SK-N-SH (cell line): ENCODE data around the gene ADAMTSL1. TPM values are rescaled to one million over a fixed set of nuclear protein-coding genes. Genes with fewer than 3 reads are reported as not detected.

Experiments used
- CTCF ChIA-PET: fragments of 300-600, 350-600 bp; formaldehyde crosslinking; extraction: SDS; loops from one replicate; lab custom pipeline; 2021; lab: Yijun Ruan, JAX
- POLR2A ChIA-PET: fragments of 350-600 bp; sonication (Branson Sonifier 250); formaldehyde crosslinking; extraction: SDS; loops from one replicate; lab custom pipeline; 2020; ENCODE audit warnings: antibody characterized with exemption, inconsistent platforms; lab: Yijun Ruan, JAX
- DNase-seq: peaks from one replicate; pipeline ENCODE4 v3.0.0; 2012
- H2AFZ ChIP-seq: fragments of 200-600 bp; sonication (generic); 2 replicates; pipeline ENCODE4 v1.8.1; 2016; ENCODE audit warnings: antibody characterized with exemption, mild to moderate bottlenecking, low read depth
- H3F3A ChIP-seq: fragments of 200-600 bp; sonication (generic); replicated peaks from 2 replicates; pipeline ENCODE3; 2016; ENCODE audit warnings: antibody characterized with exemption, mild to moderate bottlenecking; ENCODE audit not compliant: insufficient read depth
- H3K27ac ChIP-seq, 2 experiments: fragments of 200-500 bp in 1 of 2; fragments of 200-600 bp in 1 of 2; sonication (Bioruptor generic) in 1 of 2; sonication (generic), shearing (Covaris generic) in 1 of 2; 2 replicates each; pipeline versions ENCODE4 v1.5.1 to v1.6.1; 2014 to 2016; ENCODE audit warnings: low read depth in 2 of 2, inconsistent platforms in 1 of 2, low read length in 1 of 2, mild to moderate bottlenecking in 1 of 2, mixed read lengths in 1 of 2
- H3K27me3 ChIP-seq: fragments of 200-600 bp; sonication (generic), shearing (Covaris generic); 2 replicates; pipeline ENCODE4 v1.6.1; 2016; ENCODE audit warnings: mixed run types; ENCODE audit not compliant: insufficient read depth
- H3K36me3 ChIP-seq, 2 experiments: fragments of 200-500 bp in 1 of 2; fragments of 200-600 bp in 1 of 2; sonication (Bioruptor generic) in 1 of 2; sonication (generic) in 1 of 2; replicated peaks in 1 of 2; 2 replicates each; pipeline versions ENCODE3 to v1.5.1; 2014 to 2016; ENCODE audit warnings: low read length in 1 of 2, mild to moderate bottlenecking in 1 of 2; ENCODE audit not compliant: insufficient read depth in 2 of 2, control insufficient read depth in 1 of 2
- H3K4me1 ChIP-seq, 2 experiments: fragments of 200-500 bp in 1 of 2; fragments of 200-600 bp in 1 of 2; sonication (Bioruptor generic) in 1 of 2; sonication (generic), shearing (Covaris generic) in 1 of 2; 2 replicates each; pipeline versions ENCODE4 v1.5.1 to v1.6.1; 2014 to 2016; ENCODE audit warnings: low read depth in 1 of 2, low read length in 1 of 2, mixed run types in 1 of 2; ENCODE audit not compliant: insufficient read depth in 2 of 2, control insufficient read depth in 1 of 2
- H3K4me2 ChIP-seq: fragments of 200-600 bp; sonication (generic), shearing (Covaris generic); 2 replicates; pipeline ENCODE4 v1.6.1; 2017; ENCODE audit warnings: mixed run types
- H3K4me3 ChIP-seq, 2 experiments: fragments of 200-500 bp in 1 of 2; fragments of 200-600 bp in 1 of 2; sonication (Bioruptor generic) in 1 of 2; sonication (generic), shearing (Covaris generic) in 1 of 2; 2 replicates each; pipeline versions ENCODE4 v1.5.1 to v1.8.1; 2014 to 2016; ENCODE audit warnings: low read depth in 2 of 2, inconsistent platforms in 1 of 2, low read length in 1 of 2, mild to moderate bottlenecking in 1 of 2, mixed read lengths in 1 of 2, moderate library complexity in 1 of 2
- H3K79me2 ChIP-seq: fragments of 200-600 bp; sonication (generic); 2 replicates; pipeline ENCODE4 v1.8.1; 2017; ENCODE audit warnings: mild to moderate bottlenecking; ENCODE audit not compliant: insufficient read depth
- H3K9ac ChIP-seq: fragments of 200-600 bp; sonication (generic); 2 replicates; pipeline ENCODE4 v1.6.1; 2017; ENCODE audit warnings: mixed run types
- H3K9me2 ChIP-seq: fragments of 200-600 bp; sonication (generic); 2 replicates; pipeline ENCODE4 v1.6.1; 2017; ENCODE audit warnings: mixed run types
- H3K9me3 ChIP-seq: fragments of 200-600 bp; sonication (generic); 2 replicates; pipeline ENCODE4 v1.6.1; 2017; ENCODE audit warnings: mixed run types, mild to moderate bottlenecking, moderate library complexity
- H4K20me1 ChIP-seq: fragments of 200-600 bp; sonication (generic); 2 replicates; pipeline ENCODE4 v1.6.1; 2017; ENCODE audit warnings: mild to moderate bottlenecking, mixed run types; ENCODE audit not compliant: insufficient read depth
- CHD2 ChIP-seq: fragments of 150-350 bp; IDR thresholded peaks from 2 replicates; pipeline ENCODE4 v1.6.1; 2018; ENCODE audit warnings: low read length; ENCODE audit not compliant: partially characterized antibody
- ELF1 ChIP-seq: IDR thresholded peaks from 2 replicates; pipeline ENCODE4 v1.4.0; 2012
- FOXM1 ChIP-seq: IDR thresholded peaks from 2 replicates; pipeline ENCODE4 v1.4.0; 2012; ENCODE audit warnings: low read depth, mild to moderate bottlenecking
- GABPA ChIP-seq: IDR thresholded peaks from 2 replicates; pipeline ENCODE4 v1.4.0; 2012; ENCODE audit warnings: low read depth, mild to moderate bottlenecking
- GATA2 ChIP-seq: sonication (generic); formaldehyde crosslinking; IDR thresholded peaks from 2 replicates; pipeline ENCODE4 v1.5.0; 2020; ENCODE audit warnings: mild to moderate bottlenecking, missing genetic modification reagents
- JUND ChIP-seq: IDR thresholded peaks from 2 replicates; pipeline ENCODE4 v1.4.0; 2012
- MEF2A ChIP-seq: IDR thresholded peaks from 2 replicates; pipeline ENCODE4 v1.4.0; 2012; ENCODE audit warnings: low read depth, borderline replicate concordance
- NRF1 ChIP-seq: IDR thresholded peaks from 2 replicates; pipeline ENCODE4 v1.6.1; 2012; ENCODE audit warnings: low read depth, mild to moderate bottlenecking, low read length
- POLR2AphosphoS5 ChIP-seq: IDR thresholded peaks from 2 replicates; pipeline ENCODE4 v1.6.1; 2012; ENCODE audit warnings: low read depth, low read length
- RCOR1 ChIP-seq: fragments of 150-350 bp; IDR thresholded peaks from 2 replicates; pipeline ENCODE4 v1.6.1; 2017; ENCODE audit warnings: antibody characterized with exemption, low read length
- SIN3A ChIP-seq: IDR thresholded peaks from 2 replicates; pipeline ENCODE4 v1.6.1; 2012; ENCODE audit warnings: low read depth, mild to moderate bottlenecking, low read length, moderate library complexity, borderline replicate concordance
- SMC3 ChIP-seq: IDR thresholded peaks from 2 replicates; pipeline ENCODE4 v1.6.1; 2012; ENCODE audit warnings: low read depth, low read length, improper control_type of control experiment
- TEAD4 ChIP-seq: IDR thresholded peaks from 2 replicates; pipeline ENCODE4 v1.4.0; 2012; ENCODE audit warnings: mild to moderate bottlenecking, borderline replicate concordance; ENCODE audit not compliant: insufficient read depth
- YY1 ChIP-seq: IDR thresholded peaks from 2 replicates; pipeline ENCODE4 v1.4.0; 2012; ENCODE audit warnings: low read depth, mild to moderate bottlenecking
- WGBS: methylation state at CpG from one replicate; pipeline ENCODE4 v1.1.6; 2017; ENCODE audit warnings: low lambda C conversion rate; 5-methylcytosine and 5-hydroxymethylcytosine counted together
- polyA plus RNA-seq, 3 experiments: library from polyadenylated mRNA; depleted of rRNA; stranded (reverse); fragments of >200 nt; gene quantifications; 2 replicates each; pipeline ENCODE4 v1.2.3, GENCODE V29; 2012
- TF ChIP-seq, protein P1 (sequence below): IDR thresholded peaks from 2 replicates; pipeline ENCODE4 v1.4.0; 2012; ENCODE audit warnings: low read depth
- TF ChIP-seq, protein P2 (sequence below): fragments of 150-350 bp; IDR thresholded peaks from 2 replicates; pipeline ENCODE4 v1.6.1; 2016; ENCODE audit warnings: mild to moderate bottlenecking, low read depth, low read length
- TF ChIP-seq, protein P3 (sequence below): IDR thresholded peaks from 2 replicates; pipeline ENCODE4 v1.4.0; 2012; ENCODE audit warnings: low read depth, borderline replicate concordance
- TF ChIP-seq, protein P4 (sequence below): IDR thresholded peaks from 2 replicates; pipeline ENCODE4 v1.6.1; 2012; ENCODE audit warnings: mild to moderate bottlenecking, low read depth, low read length, moderate library complexity
- TF ChIP-seq, protein P5 (sequence below): fragments of 200-600 bp; sonication (generic); IDR thresholded peaks from 2 replicates; pipeline ENCODE4 v1.6.1; 2017; ENCODE audit warnings: antibody characterized with exemption, mild to moderate bottlenecking, moderate library complexity

Gene ADAMTSL1
- polyA plus RNA-seq, 1 of the 3 experiments (the other 2 are of a cell fraction): 114 TPM

DNA sequence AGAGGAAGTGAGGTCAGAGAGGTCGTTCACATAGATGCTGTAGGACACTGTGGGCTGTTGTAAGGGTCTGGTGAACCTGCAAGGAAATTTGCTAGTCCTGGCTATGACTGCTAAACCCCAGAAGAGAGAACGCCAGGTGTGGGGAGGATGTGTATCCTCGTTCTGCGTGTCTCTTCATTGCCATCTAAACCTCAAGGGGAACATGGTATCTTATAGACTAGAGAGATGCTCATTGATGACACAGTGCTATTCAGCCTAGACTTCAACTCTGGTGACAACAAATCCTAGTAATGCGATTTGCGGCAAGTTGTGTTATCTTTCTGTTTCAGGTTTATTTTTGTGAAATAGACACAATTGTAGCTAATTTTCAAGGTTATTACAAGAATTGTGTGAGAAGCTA lies 140.2 kb downstream of the ADAMTSL1 start:
- Histone ChIP-seq H3K4me1 (peaks cover 0 to 4% of the 10 kb centered on the region in 2 experiments; a peak in 1 of 4 replicates), H2AFZ (no peak overlapping the region), H3K9ac (no peak overlapping the region), H3K27me3 (no peaks in the 10 kb centered on the region), H4K20me1 (no peaks in the 10 kb centered on the region), H3K27ac (no peak overlapping the region), H3K4me3 (no peak overlapping the region)
- 83% methylated on average over 6 of the region's 6 CpGs for WGBS
- no peak for DNase-seq
- CTCF ChIA-PET: interaction anchor here (1.7 kb wide), 1 partner anchor 171 kb away, joined by 3 read pairs; no protein-coding TSS in a partner anchor
- TF ChIP-seq GABPA: no peak
- TF ChIP-seq, protein P1, sequence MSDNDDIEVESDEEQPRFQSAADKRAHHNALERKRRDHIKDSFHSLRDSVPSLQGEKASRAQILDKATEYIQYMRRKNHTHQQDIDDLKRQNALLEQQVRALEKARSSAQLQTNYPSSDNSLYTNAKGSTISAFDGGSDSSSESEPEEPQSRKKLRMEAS: no peak
- no peak for TF ChIP-seq GATA2 (CRISPR knock-in tag)
- no peak for TF ChIP-seq ELF1
- no peak for TF ChIP-seq SMC3
- no peak for TF ChIP-seq RCOR1
- no peak for TF ChIP-seq POLR2AphosphoS5
- no peak for TF ChIP-seq YY1
- no peak for TF ChIP-seq CHD2
- TF ChIP-seq, all 33 proteins: peak for 0
- Histone ChIP-seq H3K79me2 (peaks cover 78% of the 10 kb centered on the region; the same call in 1 of the 2 replicates), H3K9me3 (no peaks in the 10 kb centered on the region), H3K9me2 (no peaks in the 10 kb centered on the region), H3F3A (peaks cover 12% of the 10 kb centered on the region), H3K36me3 (peaks cover 0 to 13% of the 10 kb centered on the region in 2 experiments), H3K4me2 (no peak overlapping the region)
- POLR2A ChIA-PET: no interaction called here

DNA sequence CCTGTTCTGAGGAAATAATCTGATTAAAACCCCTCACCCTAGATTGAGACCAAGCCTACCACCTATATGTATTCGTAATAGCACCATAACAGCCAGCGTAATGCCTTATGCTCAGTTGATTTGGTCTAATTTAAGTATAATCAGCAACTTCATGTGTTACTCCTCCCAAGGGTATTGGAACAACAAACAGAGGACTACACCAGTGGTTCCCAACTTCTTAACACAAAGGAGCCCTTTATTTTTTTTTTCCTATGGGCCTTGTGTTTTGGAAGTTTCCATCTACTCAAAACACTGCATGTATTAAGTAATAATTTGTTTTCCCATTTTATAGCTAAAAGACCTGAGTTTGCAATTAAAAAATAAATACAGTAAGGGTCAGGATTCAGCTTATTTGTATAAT lies 140.7 kb downstream of the ADAMTSL1 start:
- no peaks in the 10 kb centered on the region for H4K20me1 ChIP-seq
- H3K79me2 ChIP-seq: peaks cover 77% of the 10 kb centered on the region; the same call in 1 of the 2 replicates
- H3K9me3 ChIP-seq: no peaks in the 10 kb centered on the region
- WGBS: 50% methylated on average over 2 of the region's 2 CpGs
- ChIA-PET CTCF (interaction anchor here (1.2 to 1.7 kb wide), 2 partner anchors 19 to 171 kb away, joined by 3 read pairs; no protein-coding TSS in a partner anchor), POLR2A (no interaction called here)
- no peak overlapping the region for H2AFZ ChIP-seq
- no peak overlapping the region for H3K4me2 ChIP-seq
- no peak overlapping the region for H3K9ac ChIP-seq
- H3K36me3 ChIP-seq: peaks cover 0 to 13% of the 10 kb centered on the region in 2 experiments
- H3K9me2 ChIP-seq: no peaks in the 10 kb centered on the region
- DNase-seq: no peak
- H3K27ac ChIP-seq: no peak overlapping the region
- no peaks in the 10 kb centered on the region for H3K27me3 ChIP-seq
- peaks cover 16% of the 10 kb centered on the region for H3F3A ChIP-seq
- peaks cover 0 to 4% of the 10 kb centered on the region in 2 experiments; a peak in 1 of 4 replicates for H3K4me1 ChIP-seq
- H3K4me3 ChIP-seq: no peak overlapping the region
- TF ChIP-seq, protein P2, sequence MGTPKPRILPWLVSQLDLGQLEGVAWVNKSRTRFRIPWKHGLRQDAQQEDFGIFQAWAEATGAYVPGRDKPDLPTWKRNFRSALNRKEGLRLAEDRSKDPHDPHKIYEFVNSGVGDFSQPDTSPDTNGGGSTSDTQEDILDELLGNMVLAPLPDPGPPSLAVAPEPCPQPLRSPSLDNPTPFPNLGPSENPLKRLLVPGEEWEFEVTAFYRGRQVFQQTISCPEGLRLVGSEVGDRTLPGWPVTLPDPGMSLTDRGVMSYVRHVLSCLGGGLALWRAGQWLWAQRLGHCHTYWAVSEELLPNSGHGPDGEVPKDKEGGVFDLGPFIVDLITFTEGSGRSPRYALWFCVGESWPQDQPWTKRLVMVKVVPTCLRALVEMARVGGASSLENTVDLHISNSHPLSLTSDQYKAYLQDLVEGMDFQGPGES: no peak
- TF ChIP-seq, protein P3, sequence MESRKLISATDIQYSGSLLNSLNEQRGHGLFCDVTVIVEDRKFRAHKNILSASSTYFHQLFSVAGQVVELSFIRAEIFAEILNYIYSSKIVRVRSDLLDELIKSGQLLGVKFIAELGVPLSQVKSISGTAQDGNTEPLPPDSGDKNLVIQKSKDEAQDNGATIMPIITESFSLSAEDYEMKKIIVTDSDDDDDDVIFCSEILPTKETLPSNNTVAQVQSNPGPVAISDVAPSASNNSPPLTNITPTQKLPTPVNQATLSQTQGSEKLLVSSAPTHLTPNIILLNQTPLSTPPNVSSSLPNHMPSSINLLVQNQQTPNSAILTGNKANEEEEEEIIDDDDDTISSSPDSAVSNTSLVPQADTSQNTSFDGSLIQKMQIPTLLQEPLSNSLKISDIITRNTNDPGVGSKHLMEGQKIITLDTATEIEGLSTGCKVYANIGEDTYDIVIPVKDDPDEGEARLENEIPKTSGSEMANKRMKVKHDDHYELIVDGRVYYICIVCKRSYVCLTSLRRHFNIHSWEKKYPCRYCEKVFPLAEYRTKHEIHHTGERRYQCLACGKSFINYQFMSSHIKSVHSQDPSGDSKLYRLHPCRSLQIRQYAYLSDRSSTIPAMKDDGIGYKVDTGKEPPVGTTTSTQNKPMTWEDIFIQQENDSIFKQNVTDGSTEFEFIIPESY: no peak
- TF ChIP-seq, protein P4, sequence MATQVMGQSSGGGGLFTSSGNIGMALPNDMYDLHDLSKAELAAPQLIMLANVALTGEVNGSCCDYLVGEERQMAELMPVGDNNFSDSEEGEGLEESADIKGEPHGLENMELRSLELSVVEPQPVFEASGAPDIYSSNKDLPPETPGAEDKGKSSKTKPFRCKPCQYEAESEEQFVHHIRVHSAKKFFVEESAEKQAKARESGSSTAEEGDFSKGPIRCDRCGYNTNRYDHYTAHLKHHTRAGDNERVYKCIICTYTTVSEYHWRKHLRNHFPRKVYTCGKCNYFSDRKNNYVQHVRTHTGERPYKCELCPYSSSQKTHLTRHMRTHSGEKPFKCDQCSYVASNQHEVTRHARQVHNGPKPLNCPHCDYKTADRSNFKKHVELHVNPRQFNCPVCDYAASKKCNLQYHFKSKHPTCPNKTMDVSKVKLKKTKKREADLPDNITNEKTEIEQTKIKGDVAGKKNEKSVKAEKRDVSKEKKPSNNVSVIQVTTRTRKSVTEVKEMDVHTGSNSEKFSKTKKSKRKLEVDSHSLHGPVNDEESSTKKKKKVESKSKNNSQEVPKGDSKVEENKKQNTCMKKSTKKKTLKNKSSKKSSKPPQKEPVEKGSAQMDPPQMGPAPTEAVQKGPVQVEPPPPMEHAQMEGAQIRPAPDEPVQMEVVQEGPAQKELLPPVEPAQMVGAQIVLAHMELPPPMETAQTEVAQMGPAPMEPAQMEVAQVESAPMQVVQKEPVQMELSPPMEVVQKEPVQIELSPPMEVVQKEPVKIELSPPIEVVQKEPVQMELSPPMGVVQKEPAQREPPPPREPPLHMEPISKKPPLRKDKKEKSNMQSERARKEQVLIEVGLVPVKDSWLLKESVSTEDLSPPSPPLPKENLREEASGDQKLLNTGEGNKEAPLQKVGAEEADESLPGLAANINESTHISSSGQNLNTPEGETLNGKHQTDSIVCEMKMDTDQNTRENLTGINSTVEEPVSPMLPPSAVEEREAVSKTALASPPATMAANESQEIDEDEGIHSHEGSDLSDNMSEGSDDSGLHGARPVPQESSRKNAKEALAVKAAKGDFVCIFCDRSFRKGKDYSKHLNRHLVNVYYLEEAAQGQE: no peak
- no peak for TF ChIP-seq TEAD4
- TF ChIP-seq JUND: no peak
- TF ChIP-seq SIN3A: no peak
- TF ChIP-seq, protein P5, sequence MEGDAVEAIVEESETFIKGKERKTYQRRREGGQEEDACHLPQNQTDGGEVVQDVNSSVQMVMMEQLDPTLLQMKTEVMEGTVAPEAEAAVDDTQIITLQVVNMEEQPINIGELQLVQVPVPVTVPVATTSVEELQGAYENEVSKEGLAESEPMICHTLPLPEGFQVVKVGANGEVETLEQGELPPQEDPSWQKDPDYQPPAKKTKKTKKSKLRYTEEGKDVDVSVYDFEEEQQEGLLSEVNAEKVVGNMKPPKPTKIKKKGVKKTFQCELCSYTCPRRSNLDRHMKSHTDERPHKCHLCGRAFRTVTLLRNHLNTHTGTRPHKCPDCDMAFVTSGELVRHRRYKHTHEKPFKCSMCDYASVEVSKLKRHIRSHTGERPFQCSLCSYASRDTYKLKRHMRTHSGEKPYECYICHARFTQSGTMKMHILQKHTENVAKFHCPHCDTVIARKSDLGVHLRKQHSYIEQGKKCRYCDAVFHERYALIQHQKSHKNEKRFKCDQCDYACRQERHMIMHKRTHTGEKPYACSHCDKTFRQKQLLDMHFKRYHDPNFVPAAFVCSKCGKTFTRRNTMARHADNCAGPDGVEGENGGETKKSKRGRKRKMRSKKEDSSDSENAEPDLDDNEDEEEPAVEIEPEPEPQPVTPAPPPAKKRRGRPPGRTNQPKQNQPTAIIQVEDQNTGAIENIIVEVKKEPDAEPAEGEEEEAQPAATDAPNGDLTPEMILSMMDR: no peak
- no peak for TF ChIP-seq FOXM1
- no peak for TF ChIP-seq MEF2A
- no peak for TF ChIP-seq GATA2 (CRISPR knock-in tag)
- no peak for TF ChIP-seq ELF1
- no peak for TF ChIP-seq NRF1
